OCI-LY7 (cell line): ENCODE measurements around the gene TBC1D17. TPM values are rescaled to one million over a fixed set of nuclear protein-coding genes. Genes with fewer than 3 reads are reported as not detected.

Source experiments
- BruUV-seq: library from RNA; stranded (reverse); fragments of 400-500 nt; replicated peaks from 2 replicates; lab custom pipeline; 2021; lab: Mats Ljungman, UMichigan
- CTCF ChIA-PET: fragments of 300-600 bp; sonication (Branson Sonifier 250); formaldehyde crosslinking; loops from one replicate; lab custom pipeline; 2022; ENCODE audit warnings: antibody characterized with exemption; ENCODE audit not compliant: unreplicated experiment; lab: Charles Lee
- POLR2A ChIA-PET: fragments of 300-600 bp; sonication (Branson Sonifier 250); formaldehyde crosslinking; loops from one replicate; lab custom pipeline; 2022; ENCODE audit warnings: antibody characterized with exemption; lab: Charles Lee
- DNase-seq: peaks from one replicate; pipeline ENCODE4 v3.0.0-alpha.2; 2015; ENCODE audit warnings: low spot score
- H2AFZ ChIP-seq: fragments of 200-600 bp; sonication (generic), shearing (Covaris generic); 2 replicates; pipeline ENCODE4 v1.6.1; 2014; ENCODE audit warnings: mild to moderate bottlenecking, antibody characterized with exemption, low read length, moderate library complexity
- H3K27ac ChIP-seq: fragments of 200-600 bp; sonication (generic); 2 replicates; pipeline ENCODE4 v1.5.1; 2014; ENCODE audit warnings: mixed run types, low read depth, mild to moderate bottlenecking, moderate library complexity, low read length, inconsistent platforms; ENCODE audit not compliant: poor library complexity, severe bottlenecking
- H3K36me3 ChIP-seq: fragments of 200-600 bp; sonication (generic); 2 replicates; pipeline ENCODE4 v1.6.1; 2014; ENCODE audit warnings: mild to moderate bottlenecking, antibody characterized with exemption, low read length, moderate library complexity, mixed read lengths; ENCODE audit not compliant: insufficient read depth
- H3K4me1 ChIP-seq: fragments of 200-600 bp; sonication (generic); 2 replicates; pipeline ENCODE4 v1.5.1; 2014; ENCODE audit warnings: mild to moderate bottlenecking, low read length; ENCODE audit not compliant: insufficient read depth, poor library complexity, severe bottlenecking
- H3K4me2 ChIP-seq: fragments of 200-600 bp; sonication (generic); 2 replicates; pipeline ENCODE4 v1.6.1; 2014; ENCODE audit warnings: mild to moderate bottlenecking, low read length
- H3K4me3 ChIP-seq: fragments of 200-600 bp; sonication (generic); 2 replicates; pipeline ENCODE4 v1.5.1; 2014; ENCODE audit warnings: mild to moderate bottlenecking, low read depth, low read length; ENCODE audit not compliant: poor library complexity, severe bottlenecking
- H3K79me2 ChIP-seq: fragments of 200-600 bp; sonication (generic); 2 replicates; pipeline ENCODE4 v1.6.1; 2016; ENCODE audit warnings: low read depth, mild to moderate bottlenecking, low read length, moderate library complexity, mixed read lengths; ENCODE audit not compliant: insufficient read depth
- H3K9me2 ChIP-seq: fragments of 200-600 bp; sonication (generic); 2 replicates; pipeline ENCODE4 v1.6.1; 2016; ENCODE audit warnings: mild to moderate bottlenecking, low read length, mixed read lengths; ENCODE audit not compliant: insufficient read depth
- H3K9me3 ChIP-seq: fragments of 200-600 bp; sonication (generic); 2 replicates; pipeline ENCODE4 v1.6.1; 2014; ENCODE audit warnings: mild to moderate bottlenecking, mixed run types, low read length, mixed read lengths
- H4K20me1 ChIP-seq: fragments of 200-600 bp; sonication (generic); 2 replicates; pipeline ENCODE4 v1.6.1; 2014; ENCODE audit warnings: mild to moderate bottlenecking, antibody characterized with exemption, low read length, moderate library complexity, mixed read lengths; ENCODE audit not compliant: insufficient read depth
- CTCF ChIP-seq: fragments of 200-600 bp; sonication (generic); conservative IDR thresholded peaks from 2 replicates; pipeline ENCODE4 v1.5.1; 2014; ENCODE audit warnings: mild to moderate bottlenecking, antibody characterized with exemption, low read length, moderate library complexity, mixed read lengths
- EZH2phosphoT487 ChIP-seq: fragments of 200-600 bp; sonication (generic); IDR thresholded peaks from 2 replicates; pipeline ENCODE4 v1.6.1; 2018; ENCODE audit warnings: low read depth, borderline replicate concordance, mild to moderate bottlenecking, mixed run types, antibody characterized with exemption, low read length, moderate library complexity, mixed read lengths
- intact Hi-C: fragments of 100-400 bp; cut with micrococcal nuclease; formaldehyde crosslinking; loops from one replicate; pipeline ENCODE4 v1.10.0; 2022; ENCODE audit not compliant: unreplicated experiment
- total RNA-seq, 2 experiments: library from RNA; depleted of rRNA in 1 of 2; stranded (reverse); fragments of >200 nt in 1 of 2; shearing (Covaris generic) in 1 of 2; gene quantifications; 2 replicates each; pipeline ENCODE4 v1.2.3, GENCODE V29; 2014 to 2022

TBC1D17 gene
- total RNA-seq, 2 experiments from 2014 or later = 8.0 to 24.0 TPM

GRCh38 chr19:49860336-49861102, 17.0 kb upstream of the TBC1D17 start:
- TF ChIP-seq EZH2phosphoT487 (no peak), CTCF (no peak)
- no peak overlapping the region for H3K4me2 ChIP-seq
- no peak overlapping the region for H2AFZ ChIP-seq
- H3K9me3 ChIP-seq = no peaks in the 10 kb centered on the region
- H3K27ac ChIP-seq = no peak overlapping the region
- peaks cover 94% of the 10 kb centered on the region for H3K36me3 ChIP-seq
- no peak for DNase-seq
- peaks cover 9% of the 10 kb centered on the region for H3K4me1 ChIP-seq
- intact Hi-C loops = no loop called here
- peaks cover 14% of the 10 kb centered on the region; the same call in 1 of the 2 replicates for H3K79me2 ChIP-seq
- no peak overlapping the region for H3K4me3 ChIP-seq
- H4K20me1 ChIP-seq = peaks cover 10% of the 10 kb centered on the region; the same call in 1 of the 2 replicates
- H3K9me2 ChIP-seq = no peaks in the 10 kb centered on the region
- POLR2A ChIA-PET = no interaction called here
- BruUV-seq = no TSS peak
- CTCF ChIA-PET = no interaction called here

DNA sequence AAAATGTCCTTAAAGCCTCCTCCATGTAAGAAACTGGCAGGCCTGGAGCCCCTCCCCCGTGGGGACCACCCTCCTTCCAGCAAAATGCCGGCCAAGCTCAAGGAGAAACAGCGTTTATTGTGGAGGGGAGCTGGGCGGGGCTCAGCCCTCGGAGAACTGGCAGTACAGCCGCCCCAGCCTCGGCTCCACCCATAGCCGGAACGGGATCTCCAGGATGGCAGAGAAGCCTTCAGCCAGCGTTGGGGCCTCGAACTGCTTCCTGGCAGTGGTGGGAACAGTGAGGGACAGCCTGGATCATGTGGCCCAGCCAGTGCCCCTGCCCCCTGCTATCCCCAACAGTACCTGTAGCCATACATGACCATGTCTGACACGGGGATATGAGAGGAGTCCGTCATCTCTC, 16.4 kb upstream of the TBC1D17 start:
- DNase-seq = no peak
- Histone ChIP-seq H3K4me1 (peaks cover 15% of the 10 kb centered on the region), H3K79me2 (peaks cover 20% of the 10 kb centered on the region; the same call in 1 of the 2 replicates), H3K4me2 (no peak overlapping the region), H4K20me1 (peaks cover 10% of the 10 kb centered on the region; the same call in 1 of the 2 replicates), H2AFZ (no peak overlapping the region), H3K4me3 (no peak overlapping the region), H3K9me3 (no peaks in the 10 kb centered on the region), H3K27ac (no peak overlapping the region), H3K36me3 (peaks cover 88% of the 10 kb centered on the region), H3K9me2 (no peaks in the 10 kb centered on the region)
- intact Hi-C loops = no loop called here
- ChIA-PET POLR2A (no interaction called here), CTCF (no interaction called here)
- no TSS peak for BruUV-seq
- no peak for TF ChIP-seq CTCF
- TF ChIP-seq EZH2phosphoT487 = no peak
